H1 (cell line): ENCODE results near the gene E2F8. TPM values are rescaled to one million over a fixed set of nuclear protein-coding genes. Genes with fewer than 3 reads are reported as not detected.

ENCODE experiments used
- JUND ChIP-seq: IDR thresholded peaks from 2 replicates; pipeline ENCODE4 v1.6.1; 2011; ENCODE audit warnings: mild to moderate bottlenecking, improper control_type of control experiment, low read length
- polyA plus RNA-seq, 7 experiments: library from polyadenylated mRNA; depleted of rRNA in 3 of 7; stranded (reverse) in 5 of 7; unstranded in 2 of 7; fragments of >200 nt in 5 of 7; fragments of 200-250 nt in 2 of 7; gene quantifications; 1 replicate in 5 of 7; 2 replicates in 1 of 7; 4 replicates in 1 of 7; pipeline versions ENCODE4 v1.2.1 to v1.2.3, GENCODE V29; 2011 to 2013; ENCODE audit warnings: missing spikeins in 2 of 7, mixed read lengths in 2 of 7
- total RNA-seq: library from RNA; stranded (reverse); fragmentation: NEBNext Ultra II Directional; extraction: Animal tissue kit (Norgen Biotek cat#: 25700); gene quantifications from 2 replicates; pipeline ENCODE4 v1.2.1, GENCODE V29; 2021

E2F8 gene
- total and polyA plus RNA-seq, 2 of the 8 experiments (the other 6 are each of a cell fraction or from before 2014, with no cell fraction given): 5.4 to 11.4 TPM

GRCh38 chr11:19199771-19200170 is 41.0 kb downstream of the E2F8 start (continued):
- TF ChIP-seq JUND: no peak
